Parathyroid adenoma (tissue), 2 donors: ENCODE results near the gene EFNA3.

Experiments
- H2AFZ ChIP-seq: fragments of 300-600 bp; sonication (generic); one replicate; pipeline ENCODE4 v1.7.0; 2017; ENCODE audit warnings: antibody characterized with exemption, mild to moderate bottlenecking
- H3K27ac ChIP-seq: fragments of 300-600 bp; sonication (generic); one replicate; pipeline ENCODE4 v1.7.0; 2017
- H3K27me3 ChIP-seq: fragments of 300-600 bp; sonication (generic); one replicate; pipeline ENCODE4 v1.7.0; 2017; ENCODE audit warnings: low read length; ENCODE audit not compliant: control insufficient read depth, insufficient read depth
- H3K36me3 ChIP-seq: fragments of 300-600 bp; sonication (generic); one replicate; pipeline ENCODE4 v1.7.0; 2017; ENCODE audit warnings: low read length; ENCODE audit not compliant: control insufficient read depth, insufficient read depth
- H3K4me1 ChIP-seq: fragments of 300-600 bp; sonication (generic); one replicate; pipeline ENCODE4 v1.7.0; 2017; ENCODE audit warnings: control low read depth
- H3K4me2 ChIP-seq: fragments of 300-600 bp; sonication (generic); one replicate; pipeline ENCODE4 v1.7.0; 2017; ENCODE audit warnings: low read length
- H3K4me3 ChIP-seq: fragments of 300-600 bp; sonication (generic); one replicate; pipeline ENCODE4 v1.7.0; 2017; ENCODE audit warnings: low read depth, low read length
- H3K79me2 ChIP-seq: fragments of 300-600 bp; sonication (generic); one replicate; pipeline ENCODE4 v1.7.0; 2017; ENCODE audit warnings: control low read depth
- H3K9ac ChIP-seq: fragments of 300-600 bp; sonication (generic); one replicate; pipeline ENCODE4 v1.7.0; 2017; ENCODE audit warnings: mild to moderate bottlenecking
- H3K9me3 ChIP-seq: fragments of 300-600 bp; sonication (generic); one replicate; pipeline ENCODE4 v1.7.0; 2017; ENCODE audit warnings: low read length; ENCODE audit not compliant: control insufficient read depth
- CTCF ChIP-seq: fragments of 300-600 bp; sonication (generic); IDR thresholded peaks from one replicate; pipeline ENCODE4 v1.7.0; 2017; ENCODE audit warnings: antibody characterized with exemption, mild to moderate bottlenecking
- donor health status: primary hyperparathyroidism.

Gene EFNA3

DNA sequence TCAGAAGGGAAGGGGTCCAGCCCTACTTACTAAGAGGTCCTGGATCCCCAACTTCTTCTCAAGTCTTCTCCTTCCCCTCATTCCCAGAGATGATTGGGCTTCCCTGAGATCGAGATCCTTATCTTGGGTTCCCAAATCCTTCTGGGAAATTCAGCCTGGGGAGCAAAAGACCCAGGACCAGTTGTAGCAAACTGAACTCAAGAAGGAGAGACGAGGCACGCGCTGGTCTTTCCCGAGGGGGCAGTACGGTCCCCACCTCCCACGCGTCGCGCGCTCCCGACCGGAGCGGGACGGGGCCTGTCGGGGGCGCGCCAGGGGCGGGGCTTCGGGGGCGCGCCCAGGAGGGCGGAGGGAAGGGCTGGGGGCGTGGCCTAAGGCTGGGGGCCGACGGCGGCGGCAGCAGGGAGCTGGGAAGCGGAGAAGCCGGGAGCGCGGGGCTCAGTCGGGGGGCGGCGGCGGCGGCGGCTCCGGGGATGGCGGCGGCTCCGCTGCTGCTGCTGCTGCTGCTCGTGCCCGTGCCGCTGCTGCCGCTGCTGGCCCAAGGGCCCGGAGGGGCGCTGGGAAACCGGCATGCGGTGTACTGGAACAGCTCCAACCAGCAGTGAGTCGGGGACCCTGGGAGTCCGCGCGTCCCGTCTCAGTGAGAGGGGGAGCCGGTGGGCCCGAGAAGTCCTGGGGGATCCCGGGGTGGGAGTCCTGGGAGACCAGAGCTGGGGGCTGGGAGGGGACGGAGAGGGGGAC lies at the start of gene EFNA3:
EFNA3 (plus strand) TSS at position 369 of the 741 bp plus-strand sequence; CDS start at position 474, 105 bp downstream.
- Histone ChIP-seq H3K4me3 (peak within 1 kb of the TSS; percentile 55), H3K9me3 (no peaks in the 10 kb centered on the region), H3K4me2 (peak within 1 kb of the TSS; percentile 84), H3K4me1 (peaks cover 2% of the 10 kb centered on the region), H3K36me3 (no peaks in the 10 kb centered on the region), H3K9ac (no peak within 1 kb of the TSS), H2AFZ (peak within 1 kb of the TSS; percentile 50), H3K79me2 (no peaks in the 10 kb centered on the region), H3K27me3 (no peaks in the 10 kb centered on the region), H3K27ac (no peak within 1 kb of the TSS)
- TF ChIP-seq CTCF, result no peak

DNA sequence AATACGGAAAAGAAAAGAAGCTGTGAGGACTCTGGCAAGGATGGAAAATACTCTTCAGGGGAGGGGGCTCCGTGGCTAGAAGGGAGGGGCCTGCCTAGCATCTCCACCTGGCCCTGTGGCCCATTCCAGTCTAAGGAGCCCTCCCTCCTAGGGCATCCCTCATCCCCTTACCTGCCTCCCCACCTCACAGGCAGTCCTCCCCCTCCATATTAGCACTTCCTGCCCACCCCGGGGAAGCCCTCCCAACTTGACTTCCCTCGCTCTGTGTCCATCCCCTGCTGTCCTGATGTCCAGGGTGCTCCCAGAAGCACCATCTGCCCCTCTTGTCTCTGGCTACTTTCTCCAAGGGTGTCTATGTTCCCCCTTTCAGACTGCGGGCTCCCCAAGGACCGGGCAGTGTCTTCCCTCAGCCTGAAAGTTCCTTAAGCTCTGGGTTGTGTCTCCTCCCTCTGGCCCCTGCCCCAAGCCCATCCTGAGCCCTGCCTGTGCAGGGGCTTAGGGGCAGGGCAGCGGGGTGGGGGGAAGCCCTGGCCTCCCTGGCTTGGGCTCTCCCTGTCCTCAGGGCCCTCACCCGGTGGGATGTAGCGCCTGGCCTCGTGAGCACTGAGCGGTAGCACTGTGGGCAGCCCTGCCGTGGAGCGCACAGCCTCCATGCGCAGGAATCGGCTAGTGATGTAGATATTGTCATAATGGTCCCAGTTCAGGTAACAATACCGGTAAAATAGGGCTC lies 49.0 kb upstream of the EFNA3 start:
- Histone ChIP-seq H3K27me3 (no peaks in the 10 kb centered on the region), H3K4me2 (no peak overlapping the region), H2AFZ (no peak overlapping the region), H3K4me1 (no peaks in the 10 kb centered on the region), H3K36me3 (no peaks in the 10 kb centered on the region), H3K9ac (no peak overlapping the region), H3K4me3 (no peak overlapping the region), H3K9me3 (no peaks in the 10 kb centered on the region), H3K79me2 (no peaks in the 10 kb centered on the region), H3K27ac (no peak overlapping the region)
- TF ChIP-seq CTCF, result no peak

DNA sequence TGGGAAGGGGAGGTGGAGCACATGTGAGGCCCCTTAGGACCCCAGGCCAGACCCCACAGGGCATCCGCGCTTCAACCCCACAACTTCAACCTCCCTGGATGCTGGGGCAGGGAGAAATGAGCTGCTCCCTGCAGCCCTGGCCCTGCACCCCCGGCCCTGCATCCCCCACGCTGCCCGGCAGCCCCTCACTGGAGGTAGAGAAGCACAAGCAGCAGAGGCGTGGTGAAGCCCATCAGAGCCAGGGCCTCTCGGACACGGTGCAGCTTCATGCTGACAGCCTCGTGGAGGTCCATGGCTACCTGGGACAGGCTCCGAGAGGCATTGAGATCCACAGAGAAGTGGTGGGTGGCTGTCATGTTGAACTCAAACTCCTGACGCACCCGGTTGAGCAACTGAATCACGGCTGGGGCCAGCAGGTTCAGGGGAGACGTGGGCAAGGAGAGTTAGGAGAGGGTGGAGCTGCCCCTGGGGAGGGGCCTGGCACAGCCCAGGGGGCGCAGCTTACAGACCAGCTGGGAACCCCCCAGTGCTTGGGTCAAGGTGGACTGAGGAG lies 48.3 kb upstream of the EFNA3 start:
- H3K9ac ChIP-seq, result no peak overlapping the region
- no peak for TF ChIP-seq CTCF
- H3K36me3 ChIP-seq, result no peaks in the 10 kb centered on the region
- no peaks in the 10 kb centered on the region for H3K27me3 ChIP-seq
- no peak overlapping the region for H3K4me3 ChIP-seq
- no peak overlapping the region for H2AFZ ChIP-seq
- no peak overlapping the region for H3K4me2 ChIP-seq
- H3K4me1 ChIP-seq, result no peaks in the 10 kb centered on the region
- H3K9me3 ChIP-seq, result no peaks in the 10 kb centered on the region
- no peak overlapping the region for H3K27ac ChIP-seq
- no peaks in the 10 kb centered on the region for H3K79me2 ChIP-seq

GRCh38 chr1:155030899-155031298 lies 47.7 kb upstream of the EFNA3 start:
- Histone ChIP-seq H2AFZ (no peak overlapping the region), H3K4me1 (no peaks in the 10 kb centered on the region), H3K27ac (no peak overlapping the region), H3K36me3 (no peaks in the 10 kb centered on the region), H3K4me3 (no peak overlapping the region), H3K4me2 (no peak overlapping the region), H3K9ac (no peak overlapping the region), H3K9me3 (no peaks in the 10 kb centered on the region), H3K79me2 (no peaks in the 10 kb centered on the region), H3K27me3 (no peaks in the 10 kb centered on the region)
- TF ChIP-seq CTCF, result no peak
